ENCODE results near the gene PTPRT. TPM values are rescaled to one million over a fixed set of nuclear protein-coding genes. Genes with fewer than 3 reads are reported as not detected.

Gene PTPRT
- total RNA-seq, 4 donors from 2014 or later, result 0.72 to 2.5 (median 1.4) TPM

GRCh38 chr20:42193119-42193518 lies 996.6 kb downstream of the PTPRT start:
- DNase-seq (ENCODE audit: low spot score in 2 of 2), result no peak
- Histone ChIP-seq H3K27ac (no peak overlapping the region), H3K36me3 (no peaks in the 10 kb centered on the region), H3K4me3 (no peak overlapping the region), H3K4me1 (no peaks in the 10 kb centered on the region), H3K9me3 (no peaks in the 10 kb centered on the region), H3K27me3 (no peaks in the 10 kb centered on the region)
- 53% methylated on average over 2 of the region's 2 CpGs for WGBS
- TF ChIP-seq POLR2A (IDR thresholded peaks at IDR 0.05) (no peak), POLR2AphosphoS5 (IDR thresholded peaks at IDR 0.05) (no peak), EP300 (IDR thresholded peaks at IDR 0.05) (no peak)

- Histone ChIP-seq H3K4me3 (no peak overlapping the region), H3K9me3 (no peaks in the 10 kb centered on the region), H3K27me3 (no peaks in the 10 kb centered on the region), H3K4me1 (no peaks in the 10 kb centered on the region), H3K27ac (no peak overlapping the region), H3K36me3 (no peaks in the 10 kb centered on the region)
- no peak for DNase-seq (ENCODE audit: low spot score in 2 of 2)
- 49% methylated on average over 2 of the region's 2 CpGs for WGBS
- no peak for TF ChIP-seq POLR2A (IDR thresholded peaks at IDR 0.05)
- TF ChIP-seq EP300 (IDR thresholded peaks at IDR 0.05), result no peak
- no peak for TF ChIP-seq CTCF (IDR thresholded peaks at IDR 0.05)
- no peak for TF ChIP-seq POLR2AphosphoS5 (IDR thresholded peaks at IDR 0.05)
These were observed 997.4 kb downstream of the PTPRT start for GRCh38 chr20:42192321-42192720.

GRCh38 chr20:42191140-42191860 lies 998.4 kb downstream of the PTPRT start:
- DNase-seq (ENCODE audit: low spot score in 2 of 2), result no peak
- Histone ChIP-seq H3K36me3 (no peaks in the 10 kb centered on the region), H3K27ac (no peak overlapping the region), H3K9me3 (no peaks in the 10 kb centered on the region), H3K4me1 (no peaks in the 10 kb centered on the region), H3K4me3 (no peak overlapping the region), H3K27me3 (no peaks in the 10 kb centered on the region)
- 47% methylated on average over 4 of the region's 4 CpGs for WGBS
- no peak for TF ChIP-seq POLR2A (IDR thresholded peaks at IDR 0.05)
- TF ChIP-seq POLR2AphosphoS5 (IDR thresholded peaks at IDR 0.05), result no peak
- no peak for TF ChIP-seq EP300 (IDR thresholded peaks at IDR 0.05)
- TF ChIP-seq CTCF (IDR thresholded peaks at IDR 0.05), result peak in 1 of 2 donors; percentile 6

GRCh38 chr20:42190084-42190483 lies 999.6 kb downstream of the PTPRT start:
- Histone ChIP-seq H3K36me3 (no peaks in the 10 kb centered on the region), H3K9me3 (no peaks in the 10 kb centered on the region), H3K4me3 (no peak overlapping the region), H3K4me1 (no peaks in the 10 kb centered on the region), H3K27me3 (no peaks in the 10 kb centered on the region), H3K27ac (no peak overlapping the region)
- DNase-seq (ENCODE audit: low spot score in 2 of 2), result no peak
- 67% methylated on average over 3 of the region's 3 CpGs for WGBS
- no peak for TF ChIP-seq POLR2AphosphoS5 (IDR thresholded peaks at IDR 0.05)
- TF ChIP-seq CTCF (IDR thresholded peaks at IDR 0.05), result no peak
- no peak for TF ChIP-seq POLR2A (IDR thresholded peaks at IDR 0.05)
- no peak for TF ChIP-seq EP300 (IDR thresholded peaks at IDR 0.05)

GRCh38 chr20:42186337-42186736 lies 1003.4 kb downstream of the PTPRT start:
- WGBS, result 71% methylated on average over 3 of the region's 3 CpGs
- H3K36me3 ChIP-seq, result no peaks in the 10 kb centered on the region
- no peaks in the 10 kb centered on the region for H3K9me3 ChIP-seq
- TF ChIP-seq EP300 (IDR thresholded peaks at IDR 0.05) (no peak), CTCF (IDR thresholded peaks at IDR 0.05) (no peak), POLR2A (IDR thresholded peaks at IDR 0.05) (no peak), POLR2AphosphoS5 (IDR thresholded peaks at IDR 0.05) (no peak)
- no peak overlapping the region for H3K4me3 ChIP-seq
- no peaks in the 10 kb centered on the region for H3K27me3 ChIP-seq
- H3K4me1 ChIP-seq, result no peaks in the 10 kb centered on the region
- no peak for DNase-seq (ENCODE audit: low spot score in 2 of 2)
- no peak overlapping the region for H3K27ac ChIP-seq

Measured in suprapubic skin (tissue), 4 donors.